ENCODE results near the gene CCND3. TPM values are rescaled to one million over a fixed set of nuclear protein-coding genes. Genes with fewer than 3 reads are reported as not detected.

The CCND3 gene
- total and polyA plus RNA-seq, 10 of the 15 experiments (the other 5 are each of a cell fraction or from before 2014, with no cell fraction given), result 6.0 to 86.4 (median 31.5) TPM

DNA sequence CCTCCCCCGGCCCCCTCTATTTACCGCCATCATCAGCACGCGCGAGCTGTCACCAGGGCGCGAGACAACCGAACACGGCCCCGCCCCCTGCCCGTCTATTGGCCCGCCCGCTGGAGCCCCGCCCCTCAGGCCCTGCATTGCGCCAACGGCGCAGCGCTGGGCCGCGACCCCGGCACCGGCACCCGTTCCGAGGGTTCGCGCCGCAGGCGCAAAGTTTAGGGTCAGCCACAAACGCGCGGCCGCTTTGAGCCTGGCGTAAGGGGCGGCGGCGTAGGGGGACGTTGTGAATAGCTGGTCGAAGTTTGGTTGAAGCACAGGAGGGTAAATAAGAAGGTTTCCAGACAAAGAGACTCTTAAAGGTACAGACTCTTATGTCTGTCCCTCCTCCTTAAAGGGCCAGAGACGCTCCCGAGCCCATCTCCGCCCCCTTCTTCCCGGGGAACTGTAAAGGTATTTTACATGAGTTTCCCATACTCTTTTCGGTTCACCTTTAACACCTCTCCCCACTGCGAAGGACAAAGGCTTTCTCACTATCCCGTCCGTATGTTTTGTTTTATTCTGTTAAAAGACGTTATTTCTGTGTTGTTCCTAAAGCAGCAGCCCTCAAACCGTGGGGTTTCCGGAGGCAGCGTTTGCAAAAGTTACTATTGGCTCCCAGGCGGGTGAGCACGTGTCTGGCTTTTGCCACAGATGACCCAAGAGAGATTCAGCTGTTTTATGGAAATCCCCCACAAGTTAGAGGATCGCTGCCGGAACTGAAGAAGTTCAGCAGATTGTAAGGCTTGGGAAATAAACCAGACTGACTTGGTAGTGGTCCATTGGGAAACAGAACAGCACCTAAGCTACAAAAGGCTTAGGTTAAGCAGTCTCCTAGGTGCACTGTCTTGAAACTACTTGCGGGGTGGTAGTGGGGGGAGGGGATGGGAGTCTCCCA lies 46.0 kb downstream of the CCND3 start, which contains the start of gene USP49 (continued):
- TF ChIP-seq STAT3 (IDR thresholded peaks at IDR 0.05; ENCODE audit: low read depth, low read length), result no peak
- TF ChIP-seq, protein P1, sequence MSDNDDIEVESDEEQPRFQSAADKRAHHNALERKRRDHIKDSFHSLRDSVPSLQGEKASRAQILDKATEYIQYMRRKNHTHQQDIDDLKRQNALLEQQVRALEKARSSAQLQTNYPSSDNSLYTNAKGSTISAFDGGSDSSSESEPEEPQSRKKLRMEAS (IDR thresholded peaks at IDR 0.05; ENCODE audit: low read depth, low read length), result peak; percentile 87
- peak; percentile 51 for TF ChIP-seq ATF7 (IDR thresholded peaks at IDR 0.05; ENCODE audit: low read depth)
- TF ChIP-seq HDAC6 (IDR thresholded peaks at IDR 0.05; ENCODE audit: unreplicated experiment), result no peak
- TF ChIP-seq, protein P2, sequence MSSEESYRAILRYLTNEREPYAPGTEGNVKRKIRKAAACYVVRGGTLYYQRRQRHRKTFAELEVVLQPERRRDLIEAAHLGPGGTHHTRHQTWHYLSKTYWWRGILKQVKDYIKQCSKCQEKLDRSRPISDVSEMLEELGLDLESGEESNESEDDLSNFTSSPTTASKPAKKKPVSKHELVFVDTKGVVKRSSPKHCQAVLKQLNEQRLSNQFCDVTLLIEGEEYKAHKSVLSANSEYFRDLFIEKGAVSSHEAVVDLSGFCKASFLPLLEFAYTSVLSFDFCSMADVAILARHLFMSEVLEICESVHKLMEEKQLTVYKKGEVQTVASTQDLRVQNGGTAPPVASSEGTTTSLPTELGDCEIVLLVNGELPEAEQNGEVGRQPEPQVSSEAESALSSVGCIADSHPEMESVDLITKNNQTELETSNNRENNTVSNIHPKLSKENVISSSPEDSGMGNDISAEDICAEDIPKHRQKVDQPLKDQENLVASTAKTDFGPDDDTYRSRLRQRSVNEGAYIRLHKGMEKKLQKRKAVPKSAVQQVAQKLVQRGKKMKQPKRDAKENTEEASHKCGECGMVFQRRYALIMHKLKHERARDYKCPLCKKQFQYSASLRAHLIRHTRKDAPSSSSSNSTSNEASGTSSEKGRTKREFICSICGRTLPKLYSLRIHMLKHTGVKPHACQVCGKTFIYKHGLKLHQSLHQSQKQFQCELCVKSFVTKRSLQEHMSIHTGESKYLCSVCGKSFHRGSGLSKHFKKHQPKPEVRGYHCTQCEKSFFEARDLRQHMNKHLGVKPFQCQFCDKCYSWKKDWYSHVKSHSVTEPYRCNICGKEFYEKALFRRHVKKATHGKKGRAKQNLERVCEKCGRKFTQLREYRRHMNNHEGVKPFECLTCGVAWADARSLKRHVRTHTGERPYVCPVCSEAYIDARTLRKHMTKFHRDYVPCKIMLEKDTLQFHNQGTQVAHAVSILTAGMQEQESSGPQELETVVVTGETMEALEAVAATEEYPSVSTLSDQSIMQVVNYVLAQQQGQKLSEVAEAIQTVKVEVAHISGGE (CRISPR knock-in tag; IDR thresholded peaks at IDR 0.05), result no peak
- no peak for TF ChIP-seq CHD4 (IDR thresholded peaks at IDR 0.05)
- TF ChIP-seq EED (IDR thresholded peaks at IDR 0.05; ENCODE audit: low read depth), result no peak; the same call in 1 of the 2 replicates
- peak; percentile 59 for TF ChIP-seq TAF1 (IDR thresholded peaks at IDR 0.05; ENCODE audit: borderline replicate concordance, low read depth, low read length)
- TF ChIP-seq PAX5 (IDR thresholded peaks at IDR 0.05; ENCODE audit: borderline replicate concordance, low read depth, low read length), result peak; percentile 5; the same call in 1 of the 2 replicates
- TF ChIP-seq NRF1 (conservative IDR thresholded peaks at IDR 0.05; ENCODE audit: low read depth, low read length), result no peak
- TF ChIP-seq FOXM1 (IDR thresholded peaks at IDR 0.05; ENCODE audit: low read depth, low read length), result no peak
- peak; percentile 92 to 96 for TF ChIP-seq BHLHE40 (IDR thresholded peaks at IDR 0.05; ENCODE audit: borderline replicate concordance in 1 of 2, low read depth in 2 of 2, low read length in 1 of 2)
- TF ChIP-seq RAD21 (IDR thresholded peaks at IDR 0.05; ENCODE audit: insufficient read depth, low read depth, low read length), result no peak
- TF ChIP-seq MEF2A (IDR thresholded peaks at IDR 0.05; ENCODE audit: insufficient read depth, low read depth, low read length), result 0 out of 2 replicates have a peak, but pooled peaks have one; percentile 10
- TF ChIP-seq, protein P3, sequence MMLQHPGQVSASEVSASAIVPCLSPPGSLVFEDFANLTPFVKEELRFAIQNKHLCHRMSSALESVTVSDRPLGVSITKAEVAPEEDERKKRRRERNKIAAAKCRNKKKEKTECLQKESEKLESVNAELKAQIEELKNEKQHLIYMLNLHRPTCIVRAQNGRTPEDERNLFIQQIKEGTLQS (IDR thresholded peaks at IDR 0.05; ENCODE audit: borderline replicate concordance, extremely low read depth, low read depth, low read length), result peak; percentile 40; the same call in 1 of the 2 replicates
- TF ChIP-seq, protein P4, sequence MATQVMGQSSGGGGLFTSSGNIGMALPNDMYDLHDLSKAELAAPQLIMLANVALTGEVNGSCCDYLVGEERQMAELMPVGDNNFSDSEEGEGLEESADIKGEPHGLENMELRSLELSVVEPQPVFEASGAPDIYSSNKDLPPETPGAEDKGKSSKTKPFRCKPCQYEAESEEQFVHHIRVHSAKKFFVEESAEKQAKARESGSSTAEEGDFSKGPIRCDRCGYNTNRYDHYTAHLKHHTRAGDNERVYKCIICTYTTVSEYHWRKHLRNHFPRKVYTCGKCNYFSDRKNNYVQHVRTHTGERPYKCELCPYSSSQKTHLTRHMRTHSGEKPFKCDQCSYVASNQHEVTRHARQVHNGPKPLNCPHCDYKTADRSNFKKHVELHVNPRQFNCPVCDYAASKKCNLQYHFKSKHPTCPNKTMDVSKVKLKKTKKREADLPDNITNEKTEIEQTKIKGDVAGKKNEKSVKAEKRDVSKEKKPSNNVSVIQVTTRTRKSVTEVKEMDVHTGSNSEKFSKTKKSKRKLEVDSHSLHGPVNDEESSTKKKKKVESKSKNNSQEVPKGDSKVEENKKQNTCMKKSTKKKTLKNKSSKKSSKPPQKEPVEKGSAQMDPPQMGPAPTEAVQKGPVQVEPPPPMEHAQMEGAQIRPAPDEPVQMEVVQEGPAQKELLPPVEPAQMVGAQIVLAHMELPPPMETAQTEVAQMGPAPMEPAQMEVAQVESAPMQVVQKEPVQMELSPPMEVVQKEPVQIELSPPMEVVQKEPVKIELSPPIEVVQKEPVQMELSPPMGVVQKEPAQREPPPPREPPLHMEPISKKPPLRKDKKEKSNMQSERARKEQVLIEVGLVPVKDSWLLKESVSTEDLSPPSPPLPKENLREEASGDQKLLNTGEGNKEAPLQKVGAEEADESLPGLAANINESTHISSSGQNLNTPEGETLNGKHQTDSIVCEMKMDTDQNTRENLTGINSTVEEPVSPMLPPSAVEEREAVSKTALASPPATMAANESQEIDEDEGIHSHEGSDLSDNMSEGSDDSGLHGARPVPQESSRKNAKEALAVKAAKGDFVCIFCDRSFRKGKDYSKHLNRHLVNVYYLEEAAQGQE (IDR thresholded peaks at IDR 0.05; ENCODE audit: low read depth, low read length), result no peak
- TF ChIP-seq CBX5 (IDR thresholded peaks at IDR 0.05; ENCODE audit: low read depth), result peak; percentile 60; the same call in 1 of the 2 replicates
- no peak for TF ChIP-seq NR2C2 (IDR thresholded peaks at IDR 0.05; ENCODE audit: borderline replicate concordance, control insufficient read depth, insufficient read length, low read depth)
- TF ChIP-seq, protein P5, sequence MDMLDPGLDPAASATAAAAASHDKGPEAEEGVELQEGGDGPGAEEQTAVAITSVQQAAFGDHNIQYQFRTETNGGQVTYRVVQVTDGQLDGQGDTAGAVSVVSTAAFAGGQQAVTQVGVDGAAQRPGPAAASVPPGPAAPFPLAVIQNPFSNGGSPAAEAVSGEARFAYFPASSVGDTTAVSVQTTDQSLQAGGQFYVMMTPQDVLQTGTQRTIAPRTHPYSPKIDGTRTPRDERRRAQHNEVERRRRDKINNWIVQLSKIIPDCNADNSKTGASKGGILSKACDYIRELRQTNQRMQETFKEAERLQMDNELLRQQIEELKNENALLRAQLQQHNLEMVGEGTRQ (IDR thresholded peaks at IDR 0.05; ENCODE audit: borderline replicate concordance, low read depth, low read length), result peak; percentile 76

Measured in GM12878 (cell line).